ENCODE data around the gene ESYT1.

The ESYT1 gene

GRCh38 chr12:56127888-56128669 lies at the start of gene ESYT1:
TSS of gene ESYT1 (plus strand) at chr12:56128267. CDS start at chr12:56128320, 53 bp downstream.
- DNase-seq: peak; percentile 97

GRCh38 chr12:56078427-56078826 lies 49.6 kb upstream of the ESYT1 start:
- no peak for DNase-seq

GRCh38 chr12:56078931-56079722 lies 48.9 kb upstream of the ESYT1 start:
- no peak for DNase-seq

GRCh38 chr12:56079723-56080555 lies 48.1 kb upstream of the ESYT1 start, which contains the start of gene ERBB3:
TSS of gene ERBB3 (plus strand) at chr12:56080165. CDS start at chr12:56080301, 136 bp downstream.
- no peak for DNase-seq

- DNase-seq: no peak
Observed at GRCh38 chr12:56080556-56081138, 47.4 kb upstream of the ESYT1 start.

- no peak for DNase-seq
Observed at GRCh38 chr12:56081393-56082347, 46.4 kb upstream of the ESYT1 start.

- DNase-seq: no peak
Observed at GRCh38 chr12:56082382-56082781, 45.7 kb upstream of the ESYT1 start.

- no peak for DNase-seq
Observed at GRCh38 chr12:56082967-56083366, 45.1 kb upstream of the ESYT1 start.

GRCh38 chr12:56084958-56085543 lies 43.0 kb upstream of the ESYT1 start:
- DNase-seq: no peak

GRCh38 chr12:56086096-56086495 lies 42.0 kb upstream of the ESYT1 start:
- DNase-seq: no peak

GRCh38 chr12:56086608-56087007 lies 41.5 kb upstream of the ESYT1 start:
- DNase-seq: no peak

GRCh38 chr12:56087220-56087619 lies 40.8 kb upstream of the ESYT1 start:
- no peak for DNase-seq

- no peak for DNase-seq
Observed at GRCh38 chr12:56097738-56098137, 30.3 kb upstream of the ESYT1 start.

GRCh38 chr12:56098592-56098991 lies 29.5 kb upstream of the ESYT1 start:
- no peak for DNase-seq

GRCh38 chr12:56099787-56100186 lies 28.3 kb upstream of the ESYT1 start:
- no peak for DNase-seq

- DNase-seq: no peak
Observed at GRCh38 chr12:56101045-56101444, 27.0 kb upstream of the ESYT1 start.

GRCh38 chr12:56102683-56103065 lies 25.4 kb upstream of the ESYT1 start:
- no peak for DNase-seq

GRCh38 chr12:56103066-56103711 lies 24.9 kb upstream of the ESYT1 start:
- no peak for DNase-seq

GRCh38 chr12:56103823-56104108 lies 24.3 kb upstream of the ESYT1 start:
- DNase-seq: no peak

- DNase-seq: peak; percentile 98
Observed at GRCh38 chr12:56104109-56104814, 23.8 kb upstream of the ESYT1 start, which contains the start of gene PA2G4. TSS of gene PA2G4 (plus strand) at chr12:56104559. CDS start at chr12:56104738, 179 bp downstream.
